ENCODE data around the gene INPP5D. TPM values are rescaled to one million over a fixed set of nuclear protein-coding genes. Genes with fewer than 3 reads are reported as not detected.

INPP5D gene
- polyA plus RNA-seq, 1 donor (not counting 4 experiments of a cell fraction or from before 2014, with no cell fraction given) = 7.5 TPM

DNA sequence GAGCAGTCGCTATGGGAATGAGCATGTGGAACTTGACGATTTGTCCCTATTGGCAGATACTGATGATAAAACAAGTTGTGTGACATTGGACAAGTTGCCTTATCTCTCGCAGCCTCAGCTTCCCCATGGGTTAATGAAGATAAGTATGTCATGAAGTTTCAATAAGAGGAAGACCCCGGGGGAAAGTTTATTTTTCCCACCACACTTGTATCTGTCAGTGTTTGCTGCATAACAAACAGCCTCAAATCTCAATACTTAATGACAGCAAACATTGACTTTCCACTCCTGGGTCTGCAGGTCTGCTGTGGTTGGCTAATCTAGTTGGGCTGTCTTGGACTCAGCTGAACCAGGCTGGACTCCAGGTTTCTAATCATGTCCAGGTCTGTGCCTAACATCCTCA, 45.8 kb downstream of the INPP5D start:
- H3K9ac ChIP-seq (ENCODE audit: control insufficient read depth, extremely low read depth, insufficient read depth, low read length) = no peak overlapping the region
- no peaks in the 10 kb centered on the region for H3K36me3 ChIP-seq (ENCODE audit: control insufficient read depth in 2 of 2, extremely low read depth in 1 of 2, insufficient read depth in 2 of 2, low read length in 2 of 2)
- DNase-seq (ENCODE audit: low read depth, low spot score) (no peak), FAIRE-seq (no peak)
- TF ChIP-seq EZH2 (IDR thresholded peaks at IDR 0.05; ENCODE audit: low read length) = no peak
- TF ChIP-seq, protein P1, sequence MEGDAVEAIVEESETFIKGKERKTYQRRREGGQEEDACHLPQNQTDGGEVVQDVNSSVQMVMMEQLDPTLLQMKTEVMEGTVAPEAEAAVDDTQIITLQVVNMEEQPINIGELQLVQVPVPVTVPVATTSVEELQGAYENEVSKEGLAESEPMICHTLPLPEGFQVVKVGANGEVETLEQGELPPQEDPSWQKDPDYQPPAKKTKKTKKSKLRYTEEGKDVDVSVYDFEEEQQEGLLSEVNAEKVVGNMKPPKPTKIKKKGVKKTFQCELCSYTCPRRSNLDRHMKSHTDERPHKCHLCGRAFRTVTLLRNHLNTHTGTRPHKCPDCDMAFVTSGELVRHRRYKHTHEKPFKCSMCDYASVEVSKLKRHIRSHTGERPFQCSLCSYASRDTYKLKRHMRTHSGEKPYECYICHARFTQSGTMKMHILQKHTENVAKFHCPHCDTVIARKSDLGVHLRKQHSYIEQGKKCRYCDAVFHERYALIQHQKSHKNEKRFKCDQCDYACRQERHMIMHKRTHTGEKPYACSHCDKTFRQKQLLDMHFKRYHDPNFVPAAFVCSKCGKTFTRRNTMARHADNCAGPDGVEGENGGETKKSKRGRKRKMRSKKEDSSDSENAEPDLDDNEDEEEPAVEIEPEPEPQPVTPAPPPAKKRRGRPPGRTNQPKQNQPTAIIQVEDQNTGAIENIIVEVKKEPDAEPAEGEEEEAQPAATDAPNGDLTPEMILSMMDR (optimal IDR thresholded peaks at IDR 0.05 in 1 of 3, IDR thresholded peaks at IDR 0.05 in 1 of 3, conservative IDR thresholded peaks at IDR 0.05 in 1 of 3; ENCODE audit: extremely low read depth in 1 of 3, insufficient read depth in 2 of 3, low read length in 3 of 3) = no peak
- no peak overlapping the region for H3K27ac ChIP-seq (ENCODE audit: control insufficient read depth, insufficient read depth, low read length)
- H2AFZ ChIP-seq (ENCODE audit: control insufficient read depth, low read length) = no peak overlapping the region
- no peaks in the 10 kb centered on the region for H3K9me1 ChIP-seq (ENCODE audit: control insufficient read depth, extremely low read depth, insufficient read depth, low read length)
- no peaks in the 10 kb centered on the region for H3K9me3 ChIP-seq (ENCODE audit: control insufficient read depth, low read depth, low read length)
- H4K20me1 ChIP-seq (ENCODE audit: control insufficient read depth, extremely low read depth, insufficient read depth, low read length) = no peaks in the 10 kb centered on the region
- H3K27me3 ChIP-seq (ENCODE audit: control insufficient read depth, extremely low read depth, insufficient read depth, low read length) = peaks cover 31% of the 10 kb centered on the region
- no peak overlapping the region for H3K4me2 ChIP-seq (ENCODE audit: control insufficient read depth, extremely low read depth, insufficient read depth, low read depth, low read length)
- dilution Hi-C loops (cut with MboI; ENCODE audit: extremely low pct_ligation_motif_present, low sequenced_read_pairs) = no loop called here
- no peaks in the 10 kb centered on the region for H3K79me2 ChIP-seq (ENCODE audit: control insufficient read depth, insufficient read depth, low read length)
- H3K4me3 ChIP-seq (ENCODE audit: control insufficient read depth in 2 of 3, extremely low read depth in 1 of 3, insufficient read depth in 2 of 3, low read depth in 1 of 3, low read length in 3 of 3) = no peak overlapping the region
- no peaks in the 10 kb centered on the region for H3K4me1 ChIP-seq (ENCODE audit: control insufficient read depth, extremely low read depth, insufficient read depth, low read length)

DNA sequence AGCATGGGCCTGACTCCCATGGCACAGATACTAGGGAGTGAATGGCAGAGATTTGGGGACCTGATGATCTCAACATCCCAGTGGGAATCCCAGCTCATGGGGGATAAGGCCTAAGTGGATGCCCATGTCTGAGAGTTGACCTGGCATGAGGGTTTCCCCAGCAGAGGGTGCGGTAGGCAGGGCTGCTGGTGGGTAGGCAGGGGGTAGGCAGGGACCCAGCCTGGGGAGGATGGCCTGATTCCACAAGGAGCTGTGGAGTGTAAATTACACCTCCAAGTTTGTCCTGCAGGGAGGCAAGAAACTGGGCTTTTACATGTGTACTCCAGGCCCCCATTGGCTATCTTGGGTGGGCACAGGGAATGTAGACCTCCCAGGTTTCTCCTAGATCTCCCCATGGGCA, 46.9 kb downstream of the INPP5D start:
- DNase-seq (ENCODE audit: low read depth, low spot score) (no peak), FAIRE-seq (no peak)
- Histone ChIP-seq H3K27me3 (ENCODE audit: control insufficient read depth, extremely low read depth, insufficient read depth, low read length) (peaks cover 31% of the 10 kb centered on the region), H3K9me3 (ENCODE audit: control insufficient read depth, low read depth, low read length) (no peaks in the 10 kb centered on the region), H3K4me2 (ENCODE audit: control insufficient read depth, extremely low read depth, insufficient read depth, low read depth, low read length) (no peak overlapping the region), H3K9ac (ENCODE audit: control insufficient read depth, extremely low read depth, insufficient read depth, low read length) (no peak overlapping the region), H3K4me3 (ENCODE audit: control insufficient read depth in 2 of 3, extremely low read depth in 1 of 3, insufficient read depth in 2 of 3, low read depth in 1 of 3, low read length in 3 of 3) (no peak overlapping the region), H3K36me3 (ENCODE audit: control insufficient read depth in 2 of 2, extremely low read depth in 1 of 2, insufficient read depth in 2 of 2, low read length in 2 of 2) (no peaks in the 10 kb centered on the region), H3K4me1 (ENCODE audit: control insufficient read depth, extremely low read depth, insufficient read depth, low read length) (no peaks in the 10 kb centered on the region), H3K27ac (ENCODE audit: control insufficient read depth, insufficient read depth, low read length) (no peak overlapping the region), H3K79me2 (ENCODE audit: control insufficient read depth, insufficient read depth, low read length) (no peaks in the 10 kb centered on the region), H3K9me1 (ENCODE audit: control insufficient read depth, extremely low read depth, insufficient read depth, low read length) (no peaks in the 10 kb centered on the region), H4K20me1 (ENCODE audit: control insufficient read depth, extremely low read depth, insufficient read depth, low read length) (no peaks in the 10 kb centered on the region), H2AFZ (ENCODE audit: control insufficient read depth, low read length) (no peak overlapping the region)
- dilution Hi-C loops (cut with MboI; ENCODE audit: extremely low pct_ligation_motif_present, low sequenced_read_pairs) = no loop called here
- TF ChIP-seq EZH2 (IDR thresholded peaks at IDR 0.05; ENCODE audit: low read length) = no peak
- TF ChIP-seq, protein P1 (optimal IDR thresholded peaks at IDR 0.05 in 1 of 3, IDR thresholded peaks at IDR 0.05 in 1 of 3, conservative IDR thresholded peaks at IDR 0.05 in 1 of 3; ENCODE audit: extremely low read depth in 1 of 3, insufficient read depth in 2 of 3, low read length in 3 of 3) = no peak
